ENCODE data around the gene COX4I1. TPM values are rescaled to one million over a fixed set of nuclear protein-coding genes. Genes with fewer than 3 reads are reported as not detected.

Gene COX4I1
- polyA plus RNA-seq, 3 donors, result 985 to 1,312 (median 1,132) TPM

DNA sequence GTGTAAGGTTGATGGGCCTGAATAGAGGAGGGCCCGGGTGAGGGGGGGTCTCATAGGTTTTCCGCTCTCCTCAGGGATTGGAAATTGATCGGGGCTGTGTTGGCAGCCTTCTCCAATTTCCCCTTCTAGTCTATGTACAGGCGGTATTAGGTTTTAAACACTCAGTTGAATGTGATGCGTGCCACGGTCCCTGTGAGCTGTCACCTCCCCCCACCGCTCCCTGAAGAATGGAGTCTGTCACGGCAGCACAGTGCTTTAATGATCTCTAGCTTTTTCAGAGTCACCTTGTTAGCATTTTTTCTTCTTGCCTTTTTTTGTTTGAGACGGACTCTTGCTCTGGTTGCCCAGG lies 800 bp downstream of the COX4I1 start:
- peaks cover 19 to 27% of the 10 kb centered on the region in 2 donors for H3K4me1 ChIP-seq (ENCODE audit: control insufficient read depth in 1 of 2, insufficient read depth in 2 of 2, low read length in 2 of 2)
- H3K27me3 Mint-ChIP-seq (ENCODE audit: low read depth in 3 of 3), result peaks cover 0 to 5% (median 0%) of the 10 kb centered on the region in 3 donors

GRCh38 chr16:85803570-85803969 lies 4.1 kb downstream of the COX4I1 start:
- no peaks in the 10 kb centered on the region for H3K9me3 ChIP-seq (replicated peaks in 1 of 2; ENCODE audit: control insufficient read depth in 1 of 2, insufficient read depth in 1 of 2, low read length in 2 of 2)
- Mint-ChIP-seq H3K4me1 (peaks cover 22% of the 10 kb centered on the region), H3K27me3 (ENCODE audit: low read depth in 3 of 3) (peaks cover 0 to 8% (median 1%) of the 10 kb centered on the region in 3 donors), H3K4me3 (peak overlapping the region in 1 of 2 donors; percentile 3), H3K36me3 (peaks cover 59 to 63% of the 10 kb centered on the region in 2 donors), H3K27ac (peak overlapping the region in 3 of 7 donors; percentile 20 to 61 (median 22)), H3K9me3 (peaks cover 0 to 3% (median 0%) of the 10 kb centered on the region in 7 donors)
- no peak overlapping the region for H3K9ac ChIP-seq (ENCODE audit: insufficient read depth, low read length, poor library complexity, severe bottlenecking)
- peaks cover 56 to 64% of the 10 kb centered on the region in 2 donors for H3K36me3 ChIP-seq (replicated peaks in 1 of 2; ENCODE audit: control insufficient read depth in 1 of 2, insufficient read depth in 2 of 2, low read length in 2 of 2)
- H3K27me3 ChIP-seq (ENCODE audit: control insufficient read depth in 2 of 2, insufficient read depth in 2 of 2, low read length in 2 of 2), result no peaks in the 10 kb centered on the region
- H3K4me2 ChIP-seq (replicated peaks; ENCODE audit: extremely low read depth, low read length, poor library complexity, severe bottlenecking), result no peak overlapping the region
- peaks cover 55% of the 10 kb centered on the region for H3K79me2 ChIP-seq (ENCODE audit: insufficient read depth, low read length)
- H2AFZ ChIP-seq (ENCODE audit: insufficient read depth, low read depth, low read length, poor library complexity, severe bottlenecking), result no peak overlapping the region
- H3K4me1 ChIP-seq (ENCODE audit: control insufficient read depth in 1 of 2, insufficient read depth in 2 of 2, low read length in 2 of 2), result peaks cover 14 to 16% of the 10 kb centered on the region in 2 donors
- no peak for TF ChIP-seq CTCF (IDR thresholded peaks at IDR 0.05)
- no peak overlapping the region for H3K4me3 ChIP-seq (replicated peaks in 1 of 3; ENCODE audit: low read depth in 2 of 3, low read length in 3 of 3)
- WGBS (ENCODE audit: insufficient coverage), result 80% methylated on average over 5 of the region's 14 CpGs
- H3K27ac ChIP-seq (ENCODE audit: low read depth in 1 of 2, low read length in 2 of 2), result peak overlapping the region in 1 of 2 donors; percentile 97
- peaks cover 52% of the 10 kb centered on the region for H4K20me1 ChIP-seq (ENCODE audit: insufficient read depth, low read length)
- DNase-seq, result no peak
- intact Hi-C loops (cut with micrococcal nuclease), result no loop called here

More for the DNA sequence above, 800 bp downstream of the COX4I1 start:
- WGBS (ENCODE audit: insufficient coverage), result 38% methylated on average over 6 of the region's 9 CpGs
- Histone ChIP-seq H3K79me2 (ENCODE audit: insufficient read depth, low read length) (peaks cover 88% of the 10 kb centered on the region), H3K4me3 (replicated peaks in 1 of 3; ENCODE audit: low read depth in 2 of 3, low read length in 3 of 3) (peak overlapping the region; percentile 81 to 94 (median 87)), H3K27ac (ENCODE audit: low read depth in 1 of 2, low read length in 2 of 2) (peak overlapping the region; percentile 60 to 97), H3K4me2 (replicated peaks; ENCODE audit: extremely low read depth, low read length, poor library complexity, severe bottlenecking) (peak overlapping the region; percentile 89), H4K20me1 (ENCODE audit: insufficient read depth, low read length) (peaks cover 66% of the 10 kb centered on the region), H3K9me3 (replicated peaks in 1 of 2; ENCODE audit: control insufficient read depth in 1 of 2, insufficient read depth in 1 of 2, low read length in 2 of 2) (no peaks in the 10 kb centered on the region), H3K36me3 (replicated peaks in 1 of 2; ENCODE audit: control insufficient read depth in 1 of 2, insufficient read depth in 2 of 2, low read length in 2 of 2) (peaks cover 52 to 68% of the 10 kb centered on the region in 2 donors), H2AFZ (ENCODE audit: insufficient read depth, low read depth, low read length, poor library complexity, severe bottlenecking) (peak overlapping the region; percentile 82), H3K9ac (ENCODE audit: insufficient read depth, low read length, poor library complexity, severe bottlenecking) (peak overlapping the region; percentile 99), H3K27me3 (ENCODE audit: control insufficient read depth in 2 of 2, insufficient read depth in 2 of 2, low read length in 2 of 2) (no peaks in the 10 kb centered on the region)
- Mint-ChIP-seq H3K9me3 (no peaks in the 10 kb centered on the region), H3K27ac (peak overlapping the region; percentile 91 to 95 (median 94)), H3K4me1 (peaks cover 37% of the 10 kb centered on the region), H3K4me3 (peak overlapping the region; percentile 81 to 87), H3K36me3 (peaks cover 61% of the 10 kb centered on the region in 2 donors)
- peak; percentile 44 to 81 (median 60) for DNase-seq
- intact Hi-C loops (cut with micrococcal nuclease), result no loop called here
- TF ChIP-seq CTCF (IDR thresholded peaks at IDR 0.05), result no peak

Measured in CD14-positive monocyte (primary cell).